ENCODE data around the gene OR51T1.

DNA sequence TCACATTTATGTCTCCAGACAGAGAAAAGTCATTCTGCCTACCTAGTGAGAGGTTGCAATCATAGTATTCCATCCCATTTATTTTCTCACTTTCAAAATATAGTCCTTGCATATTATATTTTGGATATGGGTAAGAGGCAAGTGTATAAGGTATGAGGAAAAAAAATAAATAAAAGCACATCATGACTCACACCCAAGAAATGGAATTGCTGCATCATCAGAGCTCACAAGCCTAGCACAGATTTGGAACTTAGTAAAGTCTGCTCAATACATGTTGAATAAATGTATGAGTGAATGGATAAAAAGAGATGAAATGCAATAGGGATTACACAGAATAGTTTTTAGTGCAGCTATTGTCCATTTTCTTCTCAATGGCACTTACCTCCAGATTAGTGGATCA, 44.9 kb downstream of the OR51T1 start:
- no peak for TF ChIP-seq CTCF (IDR thresholded peaks at IDR 0.05)
- no peak for TF ChIP-seq POLR2A (IDR thresholded peaks at IDR 0.05)
